Mesothelial cell of epicardium (in vitro differentiated cells): ENCODE measurements around the gene CPLANE2. TPM values are rescaled to one million over a fixed set of nuclear protein-coding genes. Genes with fewer than 3 reads are reported as not detected.

Experiments
- DNase-seq, 2 experiments: peaks; one replicate each; pipeline ENCODE4 v3.0.0; 2021; ENCODE audit warnings: low spot score in 2 of 2; ENCODE audit not compliant: unreplicated experiment in 2 of 2
- H3K27ac Mint-ChIP-seq: 2 replicates; pipeline ENCODE4 v1.8.0; 2021; ENCODE audit warnings: mixed read lengths
- H3K27me3 Mint-ChIP-seq: 2 replicates; pipeline ENCODE4 v1.8.0; 2021; ENCODE audit warnings: low read depth, mixed read lengths
- H3K36me3 Mint-ChIP-seq: 2 replicates; pipeline ENCODE4 v1.8.0; 2021; ENCODE audit warnings: mixed read lengths
- H3K4me1 Mint-ChIP-seq: 2 replicates; pipeline ENCODE4 v1.8.0; 2021; ENCODE audit warnings: mixed read lengths
- H3K4me3 Mint-ChIP-seq: 2 replicates; pipeline ENCODE4 v1.8.0; 2021; ENCODE audit warnings: mild to moderate bottlenecking, moderate library complexity, mixed read lengths
- H3K9me3 Mint-ChIP-seq: 2 replicates; pipeline ENCODE4 v1.8.0; 2021; ENCODE audit warnings: mixed read lengths
- CTCF ChIP-seq: fragments of 200-600 bp; sonication (generic); IDR thresholded peaks from one replicate; pipeline ENCODE4 v1.5.0; 2021; ENCODE audit warnings: antibody characterized with exemption; ENCODE audit not compliant: unreplicated experiment
- total RNA-seq: library from RNA; stranded (reverse); gene quantifications from 3 replicates; pipeline ENCODE4 v1.2.1, GENCODE V29; 2021

CPLANE2 gene
- total RNA-seq, 1 donor from 2014 or later: 10.7 TPM

- H3K27ac Mint-ChIP-seq: no peak overlapping the region
- peaks cover 7% of the 10 kb centered on the region for H3K36me3 Mint-ChIP-seq
- H3K4me1 Mint-ChIP-seq: peaks cover 23% of the 10 kb centered on the region
- no peaks in the 10 kb centered on the region for H3K9me3 Mint-ChIP-seq
- no peak for DNase-seq
- no peak for TF ChIP-seq CTCF
- no peak overlapping the region for H3K4me3 Mint-ChIP-seq
- H3K27me3 Mint-ChIP-seq: no peaks in the 10 kb centered on the region
These were observed 15.9 kb upstream of the CPLANE2 start for GRCh38 chr1:16252912-16253311.

- TF ChIP-seq CTCF: no peak
- DNase-seq: no peak
- Mint-ChIP-seq H3K36me3 (peaks cover 16% of the 10 kb centered on the region), H3K4me1 (peaks cover 26% of the 10 kb centered on the region), H3K9me3 (no peaks in the 10 kb centered on the region), H3K27me3 (no peaks in the 10 kb centered on the region), H3K27ac (no peak overlapping the region), H3K4me3 (no peak overlapping the region)
These were observed 14.4 kb upstream of the CPLANE2 start for GRCh38 chr1:16251381-16251780.

GRCh38 chr1:16250524-16251251 lies 13.7 kb upstream of the CPLANE2 start:
- no peak overlapping the region for H3K4me3 Mint-ChIP-seq
- H3K36me3 Mint-ChIP-seq: peaks cover 16% of the 10 kb centered on the region
- no peaks in the 10 kb centered on the region for H3K27me3 Mint-ChIP-seq
- no peak for DNase-seq
- TF ChIP-seq CTCF: no peak
- H3K4me1 Mint-ChIP-seq: peaks cover 26% of the 10 kb centered on the region
- no peak overlapping the region for H3K27ac Mint-ChIP-seq
- H3K9me3 Mint-ChIP-seq: no peaks in the 10 kb centered on the region

GRCh38 chr1:16249596-16250241 lies 12.7 kb upstream of the CPLANE2 start:
- Mint-ChIP-seq H3K27me3 (no peaks in the 10 kb centered on the region), H3K36me3 (peaks cover 14% of the 10 kb centered on the region), H3K4me3 (no peak overlapping the region), H3K27ac (peak overlapping the region; percentile 70), H3K4me1 (peaks cover 25% of the 10 kb centered on the region), H3K9me3 (no peaks in the 10 kb centered on the region)
- DNase-seq: no peak
- TF ChIP-seq CTCF: no peak

GRCh38 chr1:16248603-16249516 lies 11.9 kb upstream of the CPLANE2 start:
- peak in 1 of 2 experiments; percentile 64 for DNase-seq
- Mint-ChIP-seq H3K9me3 (no peaks in the 10 kb centered on the region), H3K4me3 (no peak overlapping the region), H3K4me1 (peaks cover 28% of the 10 kb centered on the region), H3K27ac (peak overlapping the region; percentile 71), H3K27me3 (no peaks in the 10 kb centered on the region), H3K36me3 (peaks cover 10% of the 10 kb centered on the region)
- no peak for TF ChIP-seq CTCF
